Panc1 (cell line): Measurements from ENCODE around the gene OTOG. TPM values are rescaled to one million over a fixed set of nuclear protein-coding genes. Genes with fewer than 3 reads are reported as not detected.

Experiments used
- ATAC-seq: fragments of 200-7000 bp; cut with Tn5 transposase; 2 replicates; pipeline ENCODE4 v1.9.1; 2020; ENCODE audit warnings: mild to moderate bottlenecking, moderate library complexity
- BruUV-seq: library from RNA; stranded (reverse); fragments of 400-500 nt; replicated peaks from 2 replicates; lab custom pipeline; 2021; lab: Mats Ljungman, UMichigan
- CTCF ChIA-PET: fragments of 300-600 bp; sonication (Branson Sonifier 250); formaldehyde crosslinking; loops from one replicate; lab custom pipeline; 2022; ENCODE audit warnings: antibody characterized with exemption; lab: Charles Lee
- POLR2A ChIA-PET: fragments of 300-600 bp; sonication (Branson Sonifier 250); formaldehyde crosslinking; loops from one replicate; lab custom pipeline; 2022; ENCODE audit warnings: antibody characterized with exemption; lab: Charles Lee
- DNase-seq: peaks from one replicate; pipeline ENCODE4 v3.0.0-alpha.2; 2010; ENCODE audit warnings: low read depth, low spot score
- H3K27ac ChIP-seq: 2 replicates; pipeline ENCODE4 v1.5.1; 2011; ENCODE audit warnings: mild to moderate bottlenecking, low read length, inconsistent platforms
- H3K27me3 ChIP-seq: fragments of 200-500 bp; sonication (Bioruptor generic); 2 replicates; pipeline ENCODE4 v1.6.0; 2014; ENCODE audit warnings: low read length, inconsistent platforms; ENCODE audit not compliant: control insufficient read depth, insufficient read depth
- H3K36me3 ChIP-seq: fragments of 200-500 bp; sonication (Bioruptor generic); 2 replicates; pipeline ENCODE4 v1.5.1; 2014; ENCODE audit warnings: inconsistent platforms, mild to moderate bottlenecking, low read length, moderate library complexity; ENCODE audit not compliant: control insufficient read depth, insufficient read depth
- H3K4me1 ChIP-seq: 2 replicates; pipeline ENCODE4 v1.5.1; 2011; ENCODE audit warnings: inconsistent platforms, mild to moderate bottlenecking, low read length, moderate library complexity; ENCODE audit not compliant: control insufficient read depth, insufficient read depth
- H3K4me3 ChIP-seq, 2 experiments: 2 replicates each; pipeline ENCODE4 v1.5.1; 2011 to 2012; ENCODE audit warnings: low read depth in 2 of 2, low read length in 2 of 2, mild to moderate bottlenecking in 2 of 2, inconsistent platforms in 1 of 2, moderate library complexity in 1 of 2
- H3K9me3 ChIP-seq: fragments of 200-500 bp; sonication (Bioruptor generic); 2 replicates; pipeline ENCODE4 v1.5.1; 2014; ENCODE audit warnings: low read depth, mild to moderate bottlenecking, inconsistent platforms, low read length, moderate library complexity; ENCODE audit not compliant: control insufficient read depth, insufficient read depth
- POLR2AphosphoS5 ChIP-seq: IDR thresholded peaks from 2 replicates; pipeline ENCODE4 v1.6.1; 2012; ENCODE audit warnings: mild to moderate bottlenecking, low read depth, low read length, moderate library complexity
- SIN3A ChIP-seq: IDR thresholded peaks from 2 replicates; pipeline ENCODE4 v1.6.1; 2012; ENCODE audit warnings: low read depth, mild to moderate bottlenecking, low read length, moderate library complexity, borderline replicate concordance; ENCODE audit not compliant: insufficient read depth
- TCF7L2 ChIP-seq: IDR thresholded peaks from 2 replicates; pipeline ENCODE4 v1.6.1; 2011; ENCODE audit warnings: mild to moderate bottlenecking, low read depth, low read length, inconsistent platforms
- in situ Hi-C: cut with HindIII; loops from 2 replicates; pipeline ENCODE4 v1.10.0; 2016; ENCODE audit warnings: low sequenced_read_pairs, low pct_unique_long_range_greater_than_20kb
- intact Hi-C: fragments of 100-400 bp; cut with micrococcal nuclease; formaldehyde crosslinking; loops from one replicate; pipeline ENCODE4 v1.10.0; 2022; ENCODE audit not compliant: unreplicated experiment
- total RNA-seq: library from RNA; stranded (reverse); gene quantifications from one replicate; pipeline ENCODE4 v1.2.1, GENCODE V29; 2021; ENCODE audit not compliant: unreplicated experiment
- TF ChIP-seq, protein P1 (sequence below): fragments of 450-650 bp; IDR thresholded peaks from 2 replicates; pipeline ENCODE4 v1.5.1; 2017; ENCODE audit warnings: mild to moderate bottlenecking
- TF ChIP-seq, protein P2 (sequence below), 2 experiments: IDR thresholded peaks; 2 replicates each; pipeline ENCODE4 v1.6.1; 2011 to 2012; ENCODE audit warnings: low read depth in 2 of 2, control low read depth in 1 of 2, low read length in 1 of 2, mild to moderate bottlenecking in 1 of 2, moderate library complexity in 1 of 2; ENCODE audit not compliant: insufficient read depth in 1 of 2

The OTOG gene
- total RNA-seq, 1 experiment from 2014 or later, result not detected

DNA sequence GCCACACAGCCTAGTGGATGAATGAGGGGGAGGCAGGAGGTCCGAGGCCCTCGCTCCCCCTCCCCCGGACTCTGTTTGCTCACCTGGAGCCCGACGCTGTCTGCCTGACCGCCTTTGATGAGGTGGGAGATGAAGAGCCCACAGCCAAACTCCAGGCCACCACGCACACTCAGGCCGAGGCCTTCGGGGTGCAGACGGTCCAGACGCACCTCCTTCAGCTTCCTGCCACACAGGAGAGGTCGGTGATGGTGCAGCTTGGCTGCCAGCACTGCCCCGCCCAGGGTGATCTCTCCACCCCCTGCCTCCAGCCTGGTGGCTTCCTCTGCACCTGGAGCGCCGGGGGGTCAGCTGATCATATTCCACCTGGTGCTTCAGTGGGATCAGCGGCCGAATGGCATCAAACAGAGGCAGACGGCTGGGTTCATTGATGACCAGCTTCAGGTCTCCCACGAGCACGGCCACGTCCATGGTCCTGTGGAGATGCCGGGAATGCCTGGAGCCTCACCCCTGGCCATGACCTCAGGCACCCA, 15.9 kb upstream of the OTOG start:
- ChIA-PET CTCF (interaction anchor here (1.0 kb wide), 1 partner anchor 39 kb away, joined by 3 read pairs; no protein-coding TSS in a partner anchor), POLR2A (no interaction called here)
- Histone ChIP-seq H3K36me3 (no peaks in the 10 kb centered on the region), H3K4me3 (no peak overlapping the region), H3K27me3 (peaks cover 3% of the 10 kb centered on the region), H3K4me1 (no peaks in the 10 kb centered on the region), H3K9me3 (no peaks in the 10 kb centered on the region), H3K27ac (no peak overlapping the region)
- TF ChIP-seq, protein P1, sequence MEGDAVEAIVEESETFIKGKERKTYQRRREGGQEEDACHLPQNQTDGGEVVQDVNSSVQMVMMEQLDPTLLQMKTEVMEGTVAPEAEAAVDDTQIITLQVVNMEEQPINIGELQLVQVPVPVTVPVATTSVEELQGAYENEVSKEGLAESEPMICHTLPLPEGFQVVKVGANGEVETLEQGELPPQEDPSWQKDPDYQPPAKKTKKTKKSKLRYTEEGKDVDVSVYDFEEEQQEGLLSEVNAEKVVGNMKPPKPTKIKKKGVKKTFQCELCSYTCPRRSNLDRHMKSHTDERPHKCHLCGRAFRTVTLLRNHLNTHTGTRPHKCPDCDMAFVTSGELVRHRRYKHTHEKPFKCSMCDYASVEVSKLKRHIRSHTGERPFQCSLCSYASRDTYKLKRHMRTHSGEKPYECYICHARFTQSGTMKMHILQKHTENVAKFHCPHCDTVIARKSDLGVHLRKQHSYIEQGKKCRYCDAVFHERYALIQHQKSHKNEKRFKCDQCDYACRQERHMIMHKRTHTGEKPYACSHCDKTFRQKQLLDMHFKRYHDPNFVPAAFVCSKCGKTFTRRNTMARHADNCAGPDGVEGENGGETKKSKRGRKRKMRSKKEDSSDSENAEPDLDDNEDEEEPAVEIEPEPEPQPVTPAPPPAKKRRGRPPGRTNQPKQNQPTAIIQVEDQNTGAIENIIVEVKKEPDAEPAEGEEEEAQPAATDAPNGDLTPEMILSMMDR, result no peak
- TF ChIP-seq POLR2AphosphoS5 (no peak), SIN3A (no peak), TCF7L2 (no peak)
- TF ChIP-seq, protein P2, sequence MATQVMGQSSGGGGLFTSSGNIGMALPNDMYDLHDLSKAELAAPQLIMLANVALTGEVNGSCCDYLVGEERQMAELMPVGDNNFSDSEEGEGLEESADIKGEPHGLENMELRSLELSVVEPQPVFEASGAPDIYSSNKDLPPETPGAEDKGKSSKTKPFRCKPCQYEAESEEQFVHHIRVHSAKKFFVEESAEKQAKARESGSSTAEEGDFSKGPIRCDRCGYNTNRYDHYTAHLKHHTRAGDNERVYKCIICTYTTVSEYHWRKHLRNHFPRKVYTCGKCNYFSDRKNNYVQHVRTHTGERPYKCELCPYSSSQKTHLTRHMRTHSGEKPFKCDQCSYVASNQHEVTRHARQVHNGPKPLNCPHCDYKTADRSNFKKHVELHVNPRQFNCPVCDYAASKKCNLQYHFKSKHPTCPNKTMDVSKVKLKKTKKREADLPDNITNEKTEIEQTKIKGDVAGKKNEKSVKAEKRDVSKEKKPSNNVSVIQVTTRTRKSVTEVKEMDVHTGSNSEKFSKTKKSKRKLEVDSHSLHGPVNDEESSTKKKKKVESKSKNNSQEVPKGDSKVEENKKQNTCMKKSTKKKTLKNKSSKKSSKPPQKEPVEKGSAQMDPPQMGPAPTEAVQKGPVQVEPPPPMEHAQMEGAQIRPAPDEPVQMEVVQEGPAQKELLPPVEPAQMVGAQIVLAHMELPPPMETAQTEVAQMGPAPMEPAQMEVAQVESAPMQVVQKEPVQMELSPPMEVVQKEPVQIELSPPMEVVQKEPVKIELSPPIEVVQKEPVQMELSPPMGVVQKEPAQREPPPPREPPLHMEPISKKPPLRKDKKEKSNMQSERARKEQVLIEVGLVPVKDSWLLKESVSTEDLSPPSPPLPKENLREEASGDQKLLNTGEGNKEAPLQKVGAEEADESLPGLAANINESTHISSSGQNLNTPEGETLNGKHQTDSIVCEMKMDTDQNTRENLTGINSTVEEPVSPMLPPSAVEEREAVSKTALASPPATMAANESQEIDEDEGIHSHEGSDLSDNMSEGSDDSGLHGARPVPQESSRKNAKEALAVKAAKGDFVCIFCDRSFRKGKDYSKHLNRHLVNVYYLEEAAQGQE (IDR thresholded peaks at IDR 0.05; ENCODE audit: insufficient read depth in 1 of 2, low read depth in 2 of 2, low read length in 1 of 2), result no peak
- ATAC-seq, result no peak
- no TSS peak for BruUV-seq
- DNase-seq, result no peak
- intact Hi-C loops, result no loop called here
- in situ Hi-C loops, result no loop called here

DNA sequence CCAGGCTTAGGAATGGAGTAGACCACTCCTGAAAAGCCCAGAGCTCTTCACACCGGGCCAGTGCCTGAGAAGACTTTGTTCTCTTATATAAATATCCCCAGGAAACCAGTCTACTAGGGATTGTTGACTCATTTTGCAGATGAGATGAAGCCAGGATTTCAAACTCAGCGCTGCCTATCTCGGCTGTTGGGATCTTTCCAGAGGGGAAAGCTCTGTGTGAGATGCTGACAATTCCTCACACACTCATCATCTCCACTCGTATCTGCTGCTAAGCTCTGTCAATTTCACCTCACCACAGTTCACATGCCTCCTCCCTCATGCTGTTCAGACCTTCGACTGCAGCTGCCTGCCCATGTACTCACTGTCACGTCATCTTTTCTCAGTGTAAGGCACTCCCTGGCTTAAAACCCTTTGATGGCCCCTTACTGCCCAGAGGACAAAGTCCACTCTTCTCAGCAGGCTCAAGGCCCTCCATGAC, 15.4 kb upstream of the OTOG start:
- H3K4me1 ChIP-seq, result no peaks in the 10 kb centered on the region
- in situ Hi-C loops, result no loop called here
- BruUV-seq, result no TSS peak
- ChIA-PET POLR2A (interaction anchor here (1.1 kb wide), 1 partner anchor 10 kb away, joined by 3 read pairs; no protein-coding TSS in a partner anchor), CTCF (interaction anchor here (1.0 kb wide), 1 partner anchor 39 kb away, joined by 3 read pairs; no protein-coding TSS in a partner anchor)
- intact Hi-C loops, result no loop called here
- H3K36me3 ChIP-seq, result no peaks in the 10 kb centered on the region
- no peak for TF ChIP-seq SIN3A
- TF ChIP-seq, protein P2 (IDR thresholded peaks at IDR 0.05; ENCODE audit: insufficient read depth in 1 of 2, low read depth in 2 of 2, low read length in 1 of 2), result no peak
- TF ChIP-seq, protein P1, result no peak
- no peak for TF ChIP-seq TCF7L2
- TF ChIP-seq POLR2AphosphoS5, result no peak
- H3K9me3 ChIP-seq, result no peaks in the 10 kb centered on the region
- H3K27ac ChIP-seq, result no peak overlapping the region
- no peak overlapping the region for H3K4me3 ChIP-seq
- no peak for ATAC-seq
- H3K27me3 ChIP-seq, result peaks cover 3% of the 10 kb centered on the region
- DNase-seq, result no peak
